MM.1S (cell line): ENCODE data around the gene ARL3.

ENCODE experiments used
- DNase-seq: peaks from one replicate; pipeline ENCODE4 v3.0.0-alpha.2; 2015
- H2AFZ ChIP-seq: fragments of 300-600 bp; sonication (generic); 2 replicates; pipeline ENCODE4 v1.6.0; 2016; ENCODE audit warnings: antibody characterized with exemption, low read length
- H3F3A ChIP-seq: fragments of 300-600 bp; sonication (generic); 2 replicates; pipeline ENCODE4 v1.6.1; 2016; ENCODE audit warnings: mild to moderate bottlenecking, antibody characterized with exemption, low read length, moderate library complexity, mixed read lengths; ENCODE audit not compliant: insufficient read depth
- H3K27ac ChIP-seq: fragments of 300-600 bp; sonication (generic); 2 replicates; pipeline ENCODE4 v1.5.1; 2016; ENCODE audit warnings: mild to moderate bottlenecking, low read length
- H3K27me3 ChIP-seq: fragments of 300-600 bp; sonication (generic); replicated peaks from 2 replicates; pipeline ENCODE4 v1.6.0; 2016; ENCODE audit warnings: low read length; ENCODE audit not compliant: insufficient read depth
- H3K36me3 ChIP-seq: fragments of 300-600 bp; sonication (generic); replicated peaks from 2 replicates; pipeline ENCODE4 v1.6.1; 2016; ENCODE audit warnings: mild to moderate bottlenecking, low read length, mixed read lengths; ENCODE audit not compliant: insufficient read depth
- H3K4me1 ChIP-seq: fragments of 300-600 bp; sonication (generic); 2 replicates; pipeline ENCODE4 v1.6.1; 2016; ENCODE audit warnings: low read length, mixed read lengths
- H3K4me2 ChIP-seq: fragments of 300-600 bp; sonication (generic); 2 replicates; pipeline ENCODE4 v1.6.0; 2016; ENCODE audit warnings: low read depth, low read length
- H3K4me3 ChIP-seq: fragments of 300-600 bp; sonication (generic); 2 replicates; pipeline ENCODE4 v1.5.1; 2016; ENCODE audit warnings: low read length, mixed read lengths
- H3K79me2 ChIP-seq: fragments of 300-600 bp; sonication (generic); 2 replicates; pipeline ENCODE4 v1.6.1; 2016; ENCODE audit warnings: mixed run types, low read length, mixed read lengths
- H3K9ac ChIP-seq: fragments of 300-600 bp; sonication (generic); 2 replicates; pipeline ENCODE4 v1.6.1; 2016; ENCODE audit warnings: low read length, mixed read lengths
- H3K9me2 ChIP-seq: fragments of 300-600 bp; sonication (generic); replicated peaks from 2 replicates; pipeline ENCODE4 v1.6.1; 2016; ENCODE audit warnings: mild to moderate bottlenecking, low read length, mixed read lengths; ENCODE audit not compliant: insufficient read depth
- H3K9me3 ChIP-seq: fragments of 300-600 bp; sonication (generic); replicated peaks from 2 replicates; pipeline ENCODE4 v1.6.1; 2016; ENCODE audit warnings: mild to moderate bottlenecking, low read length, mixed read lengths; ENCODE audit not compliant: insufficient read depth
- H4K20me1 ChIP-seq: fragments of 300-600 bp; sonication (generic); 2 replicates; pipeline ENCODE4 v1.6.1; 2016; ENCODE audit warnings: mild to moderate bottlenecking, low read length, moderate library complexity, mixed read lengths; ENCODE audit not compliant: insufficient read depth
- CTCF ChIP-seq: fragments of 300-600 bp; sonication (generic); IDR thresholded peaks from 2 replicates; pipeline ENCODE4 v1.5.1; 2016; ENCODE audit warnings: antibody characterized with exemption, low read length, mixed read lengths
- EZH2 ChIP-seq: fragments of 300-600 bp; sonication (generic); optimal IDR thresholded peaks from 2 replicates; pipeline ENCODE3; 2017; ENCODE audit warnings: low read depth, mild to moderate bottlenecking, antibody characterized with exemption, low read length, mixed read lengths
- EZH2phosphoT487 ChIP-seq: fragments of 300-600 bp; sonication (generic); IDR thresholded peaks from 2 replicates; pipeline ENCODE4 v1.6.1; 2018; ENCODE audit warnings: antibody characterized with exemption, low read length

ARL3 gene

GRCh38 chr10:102633287-102633686 lies 80.9 kb downstream of the ARL3 start:
- no peaks in the 10 kb centered on the region for H4K20me1 ChIP-seq
- DNase-seq: no peak
- no peak overlapping the region for H2AFZ ChIP-seq
- TF ChIP-seq CTCF (no peak), EZH2 (no peak), EZH2phosphoT487 (no peak)
- no peak overlapping the region for H3K27ac ChIP-seq
- no peak overlapping the region for H3K9ac ChIP-seq
- H3K4me2 ChIP-seq: no peak overlapping the region
- no peaks in the 10 kb centered on the region for H3F3A ChIP-seq
- H3K4me3 ChIP-seq: no peak overlapping the region
- H3K4me1 ChIP-seq: no peaks in the 10 kb centered on the region
- H3K9me2 ChIP-seq: no peaks in the 10 kb centered on the region
- H3K27me3 ChIP-seq: no peaks in the 10 kb centered on the region
- H3K79me2 ChIP-seq: no peaks in the 10 kb centered on the region
- no peaks in the 10 kb centered on the region for H3K9me3 ChIP-seq
- no peaks in the 10 kb centered on the region for H3K36me3 ChIP-seq

GRCh38 chr10:102632394-102633111 lies 81.6 kb downstream of the ARL3 start:
- Histone ChIP-seq H3K9me2 (no peaks in the 10 kb centered on the region), H3K9ac (no peak overlapping the region), H4K20me1 (no peaks in the 10 kb centered on the region), H3K27me3 (no peaks in the 10 kb centered on the region), H3F3A (no peaks in the 10 kb centered on the region), H3K4me1 (no peaks in the 10 kb centered on the region), H3K4me2 (no peak overlapping the region), H3K9me3 (no peaks in the 10 kb centered on the region), H2AFZ (no peak overlapping the region), H3K4me3 (no peak overlapping the region), H3K79me2 (no peaks in the 10 kb centered on the region), H3K36me3 (no peaks in the 10 kb centered on the region), H3K27ac (no peak overlapping the region)
- no peak for TF ChIP-seq EZH2phosphoT487
- no peak for TF ChIP-seq CTCF
- TF ChIP-seq EZH2: no peak
- DNase-seq: no peak

- Histone ChIP-seq H3K27ac (no peak overlapping the region), H3K4me1 (no peaks in the 10 kb centered on the region), H3K27me3 (no peaks in the 10 kb centered on the region), H3K4me2 (no peak overlapping the region), H3K9me3 (no peaks in the 10 kb centered on the region), H2AFZ (no peak overlapping the region), H3F3A (no peaks in the 10 kb centered on the region), H3K9me2 (no peaks in the 10 kb centered on the region), H3K4me3 (no peak overlapping the region), H3K36me3 (no peaks in the 10 kb centered on the region), H3K79me2 (no peaks in the 10 kb centered on the region), H4K20me1 (no peaks in the 10 kb centered on the region), H3K9ac (no peak overlapping the region)
- TF ChIP-seq EZH2phosphoT487 (no peak), CTCF (no peak), EZH2 (no peak)
- no peak for DNase-seq
Observed at GRCh38 chr10:102631525-102632393, 82.4 kb downstream of the ARL3 start.
